HG02798 (cell line): ENCODE data around the gene OSCAR.

Experiments
- ATAC-seq: cut with Tn5 transposase; IDR thresholded peaks from one replicate; pipeline ENCODE4 v1.9.1; 2021; ENCODE audit warnings: mild to moderate bottlenecking; ENCODE audit not compliant: unreplicated experiment, poor library complexity

OSCAR gene

GRCh38 chr19:54100561-54100960 is at the start of gene OSCAR:
TSS of gene OSCAR (minus strand) at chr19:54100803. CDS start at chr19:54100792, 11 bp downstream.
- no peak for ATAC-seq

- ATAC-seq = no peak
These were observed 48.6 kb upstream of the OSCAR start for GRCh38 chr19:54149021-54149812.

DNA sequence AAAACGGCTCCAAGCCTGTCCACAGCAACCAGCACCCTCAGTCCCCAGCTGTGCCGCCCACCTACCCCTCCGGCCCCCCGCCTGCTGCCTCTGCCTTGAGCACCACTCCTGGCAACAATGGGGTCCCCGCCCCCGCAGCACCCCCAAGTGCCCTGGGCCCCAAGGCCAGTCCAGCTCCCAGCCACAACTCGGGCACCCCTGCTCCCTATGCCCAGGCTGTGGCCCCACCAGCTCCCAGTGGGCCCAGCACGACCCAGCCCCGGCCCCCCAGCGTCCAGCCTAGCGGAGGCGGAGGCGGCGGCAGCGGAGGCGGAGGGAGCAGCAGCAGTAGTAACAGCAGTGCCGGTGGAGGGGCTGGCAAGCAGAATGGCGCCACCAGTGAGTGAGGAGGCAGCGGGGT is 47.6 kb upstream of the OSCAR start:
- no peak for ATAC-seq

GRCh38 chr19:54147676-54148075 is 47.1 kb upstream of the OSCAR start:
- ATAC-seq = no peak

DNA sequence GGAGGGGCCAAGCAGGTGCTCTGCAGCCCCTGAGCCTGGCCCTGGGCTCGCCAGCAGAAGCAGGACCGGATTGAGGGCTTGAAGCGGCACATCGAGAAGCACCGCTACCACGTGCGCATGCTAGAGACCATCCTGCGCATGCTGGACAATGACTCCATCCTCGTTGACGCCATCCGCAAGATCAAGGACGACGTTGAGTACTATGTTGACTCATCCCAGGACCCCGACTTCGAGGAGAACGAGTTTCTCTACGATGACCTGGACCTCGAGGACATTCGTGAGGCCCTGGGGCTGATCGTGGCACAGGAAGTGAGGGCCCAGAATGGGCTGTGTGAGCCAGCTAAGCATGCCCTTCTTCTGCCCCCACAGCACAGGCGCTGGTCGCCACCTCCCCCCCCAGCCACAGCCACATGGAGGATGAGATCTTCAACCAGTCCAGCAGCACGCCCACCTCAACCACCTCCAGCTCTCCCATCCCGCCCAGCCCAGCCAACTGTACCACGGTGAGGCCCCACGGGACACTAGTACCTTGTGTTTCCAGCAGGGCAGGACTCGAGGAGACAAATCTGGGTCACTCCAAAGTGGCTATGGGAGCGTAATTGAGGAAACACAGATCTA is 45.0 kb upstream of the OSCAR start:
- no peak for ATAC-seq

GRCh38 chr19:54142166-54142780 is 41.7 kb upstream of the OSCAR start:
- ATAC-seq = no peak

DNA sequence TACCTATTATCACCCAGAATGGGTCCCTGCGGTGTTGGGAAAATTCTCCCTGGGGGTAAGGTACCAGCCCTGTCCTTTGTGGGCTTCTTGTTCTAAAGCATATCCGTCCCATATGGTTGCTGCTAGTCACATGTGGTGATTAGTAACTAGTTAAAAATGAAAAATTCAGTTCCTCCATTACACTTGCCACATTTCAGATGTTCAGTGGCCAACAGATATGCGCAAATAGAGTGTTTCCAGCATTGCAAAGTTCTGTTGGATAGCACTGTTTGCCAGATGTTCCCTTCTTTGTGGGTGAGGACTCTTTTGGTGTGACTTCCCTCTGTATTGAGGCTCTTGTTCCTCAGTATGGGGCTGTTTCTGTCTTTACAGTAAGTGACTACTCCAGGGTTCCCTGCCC is 40.8 kb upstream of the OSCAR start:
- no peak for ATAC-seq

DNA sequence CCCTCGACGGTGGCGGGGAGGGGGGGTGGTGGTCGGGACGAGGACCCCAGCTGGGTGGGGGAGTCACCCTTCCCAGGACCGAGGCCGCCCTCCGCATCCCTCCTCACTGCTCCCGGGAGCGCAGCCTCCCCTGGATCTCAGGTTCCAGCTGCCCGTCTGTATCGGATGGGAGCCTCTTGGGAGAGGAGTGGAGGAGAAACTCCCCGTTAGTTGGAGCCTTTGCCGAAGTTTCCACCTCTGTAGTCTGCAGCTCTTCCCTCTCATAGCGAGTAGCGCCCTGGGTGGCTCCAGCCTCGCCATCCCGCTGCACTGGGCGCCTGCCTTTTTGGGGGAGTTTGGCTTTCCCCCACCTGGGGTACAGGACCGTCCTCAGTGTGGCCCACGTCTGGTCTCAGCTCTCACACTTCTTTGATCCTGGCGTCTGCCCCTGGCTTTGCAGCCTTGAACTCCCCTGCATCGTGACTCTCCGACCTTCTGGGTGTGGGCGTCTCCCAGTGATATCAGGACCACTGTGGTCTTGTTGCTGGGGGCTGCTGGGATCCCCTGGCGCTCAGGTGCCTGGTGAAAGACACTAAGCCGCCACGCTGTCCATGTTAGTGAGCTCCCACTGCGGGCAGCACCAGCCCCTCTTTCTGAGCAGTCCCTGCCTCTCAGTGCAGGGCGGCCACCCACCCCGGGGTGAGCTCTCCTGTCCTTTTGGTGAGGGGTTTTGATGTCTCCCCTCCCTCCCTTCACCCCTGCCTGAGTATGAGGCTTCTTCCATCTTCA is 38.1 kb upstream of the OSCAR start:
- ATAC-seq = no peak

GRCh38 chr19:54137699-54138488 is 37.3 kb upstream of the OSCAR start, which contains the start of gene CNOT3:
TSS of gene CNOT3 (plus strand) at chr19:54137762. CDS start at chr19:54142979, 5,217 bp downstream.
- no peak for ATAC-seq

DNA sequence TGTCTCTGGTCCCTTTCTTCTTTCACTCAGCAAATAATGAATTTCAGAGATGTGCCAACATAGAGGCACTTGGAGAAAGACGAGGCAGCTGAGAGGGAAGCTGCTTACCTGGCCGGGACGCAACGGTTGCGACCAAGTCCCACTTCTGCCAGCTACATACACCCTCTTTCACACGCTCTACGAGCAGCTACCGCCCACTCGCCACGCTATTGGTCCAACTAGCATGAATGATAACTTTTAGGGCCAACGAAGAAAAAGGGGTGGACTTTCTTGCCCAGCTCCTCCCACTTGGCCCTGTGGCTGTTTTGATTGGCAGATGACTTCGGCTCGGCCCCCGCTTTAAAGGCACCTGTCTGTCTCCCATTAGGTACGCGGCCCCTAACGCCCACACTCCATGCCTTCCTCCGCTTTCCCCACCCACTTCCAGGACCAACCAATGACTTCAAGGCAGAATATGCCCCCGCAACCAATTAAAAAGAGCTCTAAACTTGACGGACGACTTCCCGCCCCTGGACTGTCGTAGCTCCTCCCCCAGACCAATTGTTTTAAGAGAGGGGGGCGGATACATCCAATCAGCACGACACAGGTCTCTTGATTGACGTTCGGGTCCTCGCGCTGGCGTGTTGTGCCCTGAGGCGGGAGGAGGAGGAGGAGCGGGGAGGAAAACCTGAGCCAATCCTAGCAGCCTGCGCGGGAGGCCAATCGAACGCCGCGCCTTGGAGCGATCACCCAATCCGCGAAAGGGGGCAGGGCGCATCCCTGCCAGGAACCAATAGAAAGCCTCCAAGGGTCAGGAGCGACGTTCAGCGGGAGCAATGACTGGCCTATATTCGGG is 36.5 kb upstream of the OSCAR start:
- peak; percentile 83 for ATAC-seq

- no peak for ATAC-seq
These were observed 35.7 kb upstream of the OSCAR start for GRCh38 chr19:54136086-54136863.

- no peak for ATAC-seq
These were observed 33.5 kb upstream of the OSCAR start for GRCh38 chr19:54133957-54134590.

DNA sequence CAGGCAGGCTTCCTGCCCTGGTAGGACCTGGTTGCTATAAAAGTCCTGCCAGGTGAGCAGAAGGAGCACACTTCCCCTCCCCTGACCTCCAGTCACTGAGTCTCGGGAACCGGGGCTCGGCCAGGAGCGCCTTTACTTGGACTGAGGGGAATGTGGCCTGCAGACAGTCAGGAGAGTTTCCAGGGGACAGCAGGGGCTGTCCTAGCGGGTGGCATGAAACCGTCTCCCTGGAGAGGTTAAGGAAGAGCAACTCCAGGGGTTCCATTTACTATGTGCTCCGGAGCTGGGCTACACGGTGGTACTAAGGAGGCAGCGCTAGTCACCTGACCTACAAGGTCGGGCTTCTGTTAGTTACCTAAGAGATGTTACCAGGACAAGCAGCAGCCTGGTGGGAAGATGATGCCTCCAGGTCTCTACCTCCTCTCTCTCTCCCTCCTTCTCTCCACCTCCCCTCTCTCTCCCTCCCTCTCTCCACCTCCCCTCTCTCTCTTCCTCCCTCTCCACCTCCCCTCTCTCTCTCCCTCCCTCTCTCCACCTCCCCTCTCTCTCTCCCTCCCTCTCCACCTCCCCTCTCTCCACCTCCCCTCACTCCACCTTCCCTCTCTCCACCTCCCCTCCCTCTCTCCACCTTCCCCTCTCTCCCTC is 32.8 kb upstream of the OSCAR start:
- ATAC-seq = no peak

GRCh38 chr19:54129617-54129996 is 29.0 kb upstream of the OSCAR start:
- no peak for ATAC-seq

DNA sequence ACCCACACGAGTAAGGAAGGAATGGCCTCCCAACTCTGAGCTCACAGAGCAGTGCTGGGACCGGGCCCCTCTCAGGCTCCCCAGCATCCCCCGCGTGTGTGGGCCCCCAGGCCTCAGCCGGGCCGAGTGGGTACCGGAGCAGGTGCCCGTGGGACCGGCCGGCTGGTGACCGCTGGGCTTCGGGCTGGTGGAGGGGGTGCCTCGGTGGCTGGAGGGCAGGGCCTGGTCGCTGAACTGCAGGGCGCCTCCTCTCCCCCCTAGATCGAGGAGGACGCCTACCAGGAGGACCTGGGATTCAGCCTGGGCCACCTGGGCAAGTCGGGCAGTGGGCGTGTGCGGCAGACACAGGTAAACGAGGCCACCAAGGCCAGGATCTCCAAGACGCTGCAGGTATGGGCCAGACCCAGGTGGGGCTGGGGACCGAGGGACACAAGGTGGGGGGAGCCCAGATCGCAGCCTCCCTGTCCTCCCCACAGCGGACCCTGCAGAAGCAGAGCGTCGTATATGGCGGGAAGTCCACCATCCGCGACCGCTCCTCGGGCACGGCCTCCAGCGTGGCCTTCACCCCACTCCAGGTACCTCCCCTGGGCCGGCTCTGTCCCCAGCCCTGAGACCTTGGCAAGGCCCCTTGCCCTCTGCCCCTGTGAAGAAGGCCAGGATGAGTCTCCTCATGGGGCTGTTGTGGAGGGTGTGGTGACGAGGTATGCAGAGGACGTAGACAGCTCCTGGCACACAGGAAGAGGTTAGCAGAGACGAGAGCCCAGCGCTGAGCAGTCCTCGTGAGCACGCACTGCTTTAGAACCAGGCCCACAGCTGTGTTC is 28.4 kb upstream of the OSCAR start:
- no peak for ATAC-seq

- ATAC-seq = no peak
These were observed 27.8 kb upstream of the OSCAR start for GRCh38 chr19:54128441-54128725.
